ENCODE results near the gene CPEB1. TPM values are rescaled to one million over a fixed set of nuclear protein-coding genes. Genes with fewer than 3 reads are reported as not detected.

CPEB1 gene
- total and polyA plus RNA-seq, 2 of the 13 experiments (the other 11 are each of a cell fraction or from before 2014, with no cell fraction given), result 0.03 to 0.07 TPM

GRCh38 chr15:82688691-82689090 lies 41.5 kb upstream of the CPEB1 start:
- H3K79me2 ChIP-seq (ENCODE audit: insufficient read depth, low read length), result no peaks in the 10 kb centered on the region
- H3K4me2 ChIP-seq (ENCODE audit: low read depth, low read length), result no peak overlapping the region
- FAIRE-seq (no peak), DNase-seq (ENCODE audit: low spot score) (no peak), ATAC-seq (no peak; the same call in 2 of the 3 replicates)
- H3K36me3 ChIP-seq (replicated peaks in 1 of 2; ENCODE audit: control insufficient read depth in 1 of 2, insufficient read depth in 2 of 2, low read length in 2 of 2), result no peaks in the 10 kb centered on the region
- no peak overlapping the region for H3K9ac ChIP-seq (ENCODE audit: insufficient read depth, low read depth, low read length)
- no peak overlapping the region for H2AFZ ChIP-seq (ENCODE audit: low read length)
- H3K4me3 ChIP-seq (replicated peaks in 1 of 3; ENCODE audit: insufficient read depth in 1 of 3, low read depth in 2 of 3, low read length in 3 of 3), result no peak overlapping the region
- WGBS (ENCODE audit: low lambda C conversion rate), result 2% methylated on average over 6 of the region's 10 CpGs
- ChIA-PET CTCF (ENCODE audit: low intra/inter-chr PET ratio, low total read pairs) (no interaction called here), POLR2A (no interaction called here)
- no peaks in the 10 kb centered on the region for H4K20me1 ChIP-seq (ENCODE audit: insufficient read depth, low read length)
- intact Hi-C loops (cut with micrococcal nuclease; ENCODE audit: unreplicated experiment) (no loop called here), in situ Hi-C loops (cut with HindIII; ENCODE audit: extremely low pct_ligation_motif_present, low pct_unique_long_range_greater_than_20kb) (no loop called here)
- H3K27me3 ChIP-seq (ENCODE audit: control insufficient read depth in 1 of 2, insufficient read depth in 2 of 2, low read length in 2 of 2), result peaks cover 0 to 8% of the 10 kb centered on the region in 2 experiments; a peak in 1 of 5 replicates
- no peak for TF ChIP-seq ZBTB21 (CRISPR knock-in tag; IDR thresholded peaks at IDR 0.05)
- TF ChIP-seq ZNF280B (CRISPR knock-in tag; IDR thresholded peaks at IDR 0.05; ENCODE audit: borderline replicate concordance), result no peak
- no peak for TF ChIP-seq HNF1A (IDR thresholded peaks at IDR 0.05; ENCODE audit: low read depth)
- TF ChIP-seq HNF1A (CRISPR knock-in tag; IDR thresholded peaks at IDR 0.05; ENCODE audit: borderline replicate concordance), result no peak
- no peak for TF ChIP-seq ATF5 (CRISPR knock-in tag; IDR thresholded peaks at IDR 0.05; ENCODE audit: low read depth)
- no peak for TF ChIP-seq ZNF552 (CRISPR knock-in tag; IDR thresholded peaks at IDR 0.05; ENCODE audit: borderline replicate concordance)
- TF ChIP-seq HOMEZ (CRISPR knock-in tag; IDR thresholded peaks at IDR 0.05; ENCODE audit: low read depth), result no peak
- no peak for TF ChIP-seq ZNF224 (CRISPR knock-in tag; IDR thresholded peaks at IDR 0.05)
- no peak for TF ChIP-seq ZNF335 (CRISPR knock-in tag; IDR thresholded peaks at IDR 0.05)
- no peak for TF ChIP-seq MTF2 (CRISPR knock-in tag; IDR thresholded peaks at IDR 0.05; ENCODE audit: borderline replicate concordance)
- no peak for TF ChIP-seq NR2C2 (CRISPR knock-in tag; IDR thresholded peaks at IDR 0.05; ENCODE audit: borderline replicate concordance)
- H3K4me1 ChIP-seq (ENCODE audit: insufficient read depth, low read length), result no peaks in the 10 kb centered on the region
- no peak overlapping the region for H3K27ac ChIP-seq (ENCODE audit: extremely low read length, insufficient read depth, low read length)
- no peaks in the 10 kb centered on the region for H3K9me3 ChIP-seq (ENCODE audit: low read length)
- no TSS peak for BruUV-seq (replicated peaks)

Data from HepG2 (cell line).